Skeletal muscle satellite cell (primary cell): ENCODE results near the gene COQ8B.
"Not testable (repeated sequence)": the region's sequence is repeated elsewhere in the genome, so short reads cannot be mapped to it uniquely, and the experiment has no call there.

Source experiments
- H3K27me3 ChIP-seq: 2 replicates; pipeline ENCODE4 v1.7.0; 2013; ENCODE audit warnings: low read length; ENCODE audit not compliant: control insufficient read depth, insufficient read depth
- H3K36me3 ChIP-seq: 2 replicates; pipeline ENCODE4 v1.7.0; 2013; ENCODE audit warnings: mild to moderate bottlenecking, control low read depth, low read length; ENCODE audit not compliant: insufficient read depth
- H3K4me1 ChIP-seq: 2 replicates; pipeline ENCODE4 v1.7.0; 2013; ENCODE audit warnings: low read length; ENCODE audit not compliant: control insufficient read depth, insufficient read depth
- H3K4me2 ChIP-seq: 2 replicates; pipeline ENCODE4 v1.7.0; 2013; ENCODE audit warnings: mild to moderate bottlenecking, low read length
- H3K4me3 ChIP-seq: 2 replicates; pipeline ENCODE4 v1.7.0; 2013; ENCODE audit warnings: low read length
- H3K9ac ChIP-seq: 2 replicates; pipeline ENCODE4 v1.7.0; 2013; ENCODE audit warnings: mild to moderate bottlenecking, low read depth, low read length, moderate library complexity
- H3K9me3 ChIP-seq: replicated peaks from 2 replicates; pipeline ENCODE4 v1.7.0; 2013; ENCODE audit warnings: mild to moderate bottlenecking, control low read depth, low read length

The COQ8B gene

DNA sequence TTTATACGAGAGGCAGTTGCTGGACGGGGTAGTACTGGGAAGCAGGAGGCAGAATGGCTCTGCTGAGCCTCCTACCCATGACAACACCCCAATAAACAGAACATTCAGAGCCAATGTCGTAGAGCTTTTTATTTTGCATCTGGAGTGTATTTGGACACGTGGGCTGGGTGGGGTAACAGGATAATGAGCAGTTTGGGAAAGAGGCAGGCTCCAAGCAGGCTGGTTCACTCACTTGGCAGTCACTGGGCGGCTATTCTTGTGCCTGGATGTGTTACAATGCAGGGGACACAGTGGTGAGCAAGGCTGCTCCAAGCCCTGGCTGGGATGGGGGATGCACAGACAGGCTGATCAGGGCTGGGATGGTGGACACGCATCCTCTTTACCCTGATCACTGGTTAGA is 24.1 kb upstream of the COQ8B start:
- Histone ChIP-seq H3K4me3 (no peak overlapping the region), H3K27me3 (no peaks in the 10 kb centered on the region), H3K9ac (no peak overlapping the region), H3K4me2 (no peak overlapping the region), H3K36me3 (peaks cover 35% of the 10 kb centered on the region), H3K4me1 (peaks cover 10% of the 10 kb centered on the region), H3K9me3 (no peaks in the 10 kb centered on the region)

DNA sequence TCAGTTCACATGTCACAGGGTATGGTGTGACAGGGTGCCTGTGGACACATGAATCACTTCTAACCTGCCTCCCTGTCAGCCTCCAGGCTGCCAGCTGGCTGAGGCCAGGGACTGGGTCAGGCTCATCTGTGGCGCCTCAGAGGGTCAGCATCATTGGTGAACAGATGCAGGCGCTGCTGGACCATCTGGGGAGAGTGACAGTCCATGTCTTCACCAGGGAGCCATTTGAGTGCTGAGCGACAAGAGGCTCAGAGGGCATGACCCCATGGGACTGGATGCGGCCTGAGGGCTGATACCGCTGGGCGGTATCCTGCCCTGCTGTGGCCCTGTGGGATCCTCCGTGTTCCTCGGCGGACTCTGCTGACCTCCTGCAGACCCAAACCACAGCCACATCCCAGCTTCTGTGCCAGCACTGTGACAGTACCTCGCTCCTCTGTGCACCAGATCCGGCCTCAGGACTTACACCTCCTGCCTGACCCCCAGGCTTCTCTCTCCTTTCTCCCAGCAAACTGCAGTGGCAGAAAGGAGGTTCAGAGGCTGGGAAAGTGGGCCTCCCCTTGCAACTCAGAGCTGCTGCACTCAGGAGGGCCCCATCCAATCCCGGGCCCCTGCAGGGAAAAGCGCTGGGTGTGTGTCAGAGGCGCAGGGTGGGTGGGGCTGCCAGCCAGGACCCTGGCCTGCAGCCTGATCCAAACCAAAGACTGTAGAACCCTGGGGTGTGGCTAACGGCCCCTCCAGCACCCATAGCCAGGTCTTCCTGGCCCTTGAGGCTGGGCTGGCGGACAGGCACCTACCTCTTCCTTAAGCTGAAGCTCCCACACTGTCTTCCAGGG is 23.4 kb upstream of the COQ8B start:
- Histone ChIP-seq H3K36me3 (peaks cover 42% of the 10 kb centered on the region), H3K9ac (no peak overlapping the region), H3K4me2 (no peak overlapping the region), H3K27me3 (no peaks in the 10 kb centered on the region), H3K4me3 (no peak overlapping the region), H3K9me3 (no peaks in the 10 kb centered on the region), H3K4me1 (peaks cover 5% of the 10 kb centered on the region)

DNA sequence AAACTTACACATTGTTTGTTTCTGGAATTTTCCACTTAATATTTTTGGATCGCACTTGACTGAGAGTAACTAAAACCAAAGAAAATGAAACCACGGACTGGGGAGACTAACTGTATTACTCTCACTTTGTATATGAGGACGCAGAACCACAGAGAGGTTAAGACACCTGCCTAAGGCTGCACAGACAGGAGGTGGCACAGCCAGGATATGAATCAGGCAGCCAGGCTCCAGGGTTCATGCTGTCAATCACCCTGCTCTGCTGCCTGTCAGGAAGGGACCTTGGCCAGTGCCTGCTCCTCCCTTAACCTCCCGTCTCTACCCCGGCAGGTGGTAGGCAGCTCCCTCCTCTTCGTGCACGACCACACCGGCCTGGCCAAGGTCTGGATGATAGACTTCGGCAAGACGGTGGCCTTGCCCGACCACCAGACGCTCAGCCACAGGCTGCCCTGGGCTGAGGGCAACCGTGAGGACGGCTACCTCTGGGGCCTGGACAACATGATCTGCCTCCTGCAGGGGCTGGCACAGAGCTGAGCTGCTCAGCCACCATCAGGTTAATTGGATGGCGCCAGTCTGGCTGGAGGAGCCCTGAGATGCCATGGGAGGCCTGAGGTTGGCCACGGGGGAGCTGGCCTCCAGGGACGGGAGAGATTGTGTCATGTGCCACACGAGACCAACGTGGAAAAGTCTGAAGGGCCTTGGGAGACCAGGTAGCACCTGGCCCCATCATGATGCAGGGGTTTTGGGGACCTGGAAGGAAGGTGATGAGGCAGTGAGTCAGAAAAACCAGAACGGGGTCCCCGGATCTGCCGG is 22.5 kb upstream of the COQ8B start:
- H3K4me3 ChIP-seq: no peak overlapping the region
- H3K27me3 ChIP-seq: no peaks in the 10 kb centered on the region
- peaks cover 47% of the 10 kb centered on the region for H3K36me3 ChIP-seq
- no peak overlapping the region for H3K4me2 ChIP-seq
- H3K9me3 ChIP-seq: no peaks in the 10 kb centered on the region
- no peak overlapping the region for H3K9ac ChIP-seq
- no peaks in the 10 kb centered on the region for H3K4me1 ChIP-seq

DNA sequence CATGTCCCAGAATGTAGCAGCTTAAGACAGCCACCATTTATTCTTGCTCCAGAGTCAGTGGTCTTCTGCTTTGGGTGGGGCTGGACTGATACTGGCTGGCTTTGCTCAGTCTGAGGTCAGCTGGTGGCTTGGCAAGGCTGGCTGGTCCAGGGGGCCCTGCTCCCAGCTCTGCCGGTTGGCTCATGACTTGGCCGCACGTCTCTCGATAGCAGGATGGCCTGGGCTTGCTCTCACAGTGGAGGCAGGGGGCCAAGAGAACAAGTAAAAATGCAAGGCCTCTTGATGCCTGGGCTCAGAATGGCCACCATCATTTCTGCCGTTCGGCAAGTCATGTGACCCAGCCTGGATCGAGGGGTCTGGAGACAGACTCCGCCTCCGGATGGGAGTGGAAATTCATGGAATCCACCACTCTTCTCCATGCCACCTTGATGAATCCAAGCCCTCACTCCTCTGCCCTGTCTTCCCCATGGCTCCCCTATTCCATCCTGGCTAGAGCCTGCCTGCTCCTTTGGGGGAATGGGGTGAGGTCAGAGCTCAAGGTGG is 20.5 kb upstream of the COQ8B start:
- Histone ChIP-seq H3K27me3 (no peaks in the 10 kb centered on the region), H3K9me3 (no peaks in the 10 kb centered on the region), H3K4me1 (no peaks in the 10 kb centered on the region), H3K4me2 (no peak overlapping the region), H3K9ac (no peak overlapping the region), H3K4me3 (no peak overlapping the region), H3K36me3 (peaks cover 66% of the 10 kb centered on the region)

DNA sequence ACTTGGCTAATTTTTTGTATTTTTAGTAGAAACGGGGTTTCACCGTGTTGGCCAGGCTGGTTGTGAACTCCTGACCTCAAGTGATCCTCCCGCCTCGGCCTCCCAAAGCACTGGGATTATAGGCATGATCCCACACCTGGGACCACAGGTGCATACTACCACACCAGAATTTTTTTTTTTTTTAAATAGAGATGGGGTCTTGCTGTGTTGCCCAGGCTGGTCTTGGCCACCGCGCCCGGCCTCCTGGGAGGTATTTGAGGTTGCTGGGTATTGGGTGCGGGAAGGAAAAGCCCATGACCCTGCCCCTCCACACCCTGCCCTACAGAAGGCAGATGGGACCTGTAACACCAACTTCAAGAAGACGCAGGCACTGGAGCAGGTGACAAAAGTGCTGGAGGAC is 20.0 kb upstream of the COQ8B start:
- H3K27me3 ChIP-seq: no peaks in the 10 kb centered on the region
- no peak overlapping the region for H3K4me3 ChIP-seq
- H3K4me2 ChIP-seq: no peak overlapping the region
- peaks cover 69% of the 10 kb centered on the region for H3K36me3 ChIP-seq
- H3K4me1 ChIP-seq: no peaks in the 10 kb centered on the region
- no peaks in the 10 kb centered on the region for H3K9me3 ChIP-seq
- H3K9ac ChIP-seq: no peak overlapping the region

DNA sequence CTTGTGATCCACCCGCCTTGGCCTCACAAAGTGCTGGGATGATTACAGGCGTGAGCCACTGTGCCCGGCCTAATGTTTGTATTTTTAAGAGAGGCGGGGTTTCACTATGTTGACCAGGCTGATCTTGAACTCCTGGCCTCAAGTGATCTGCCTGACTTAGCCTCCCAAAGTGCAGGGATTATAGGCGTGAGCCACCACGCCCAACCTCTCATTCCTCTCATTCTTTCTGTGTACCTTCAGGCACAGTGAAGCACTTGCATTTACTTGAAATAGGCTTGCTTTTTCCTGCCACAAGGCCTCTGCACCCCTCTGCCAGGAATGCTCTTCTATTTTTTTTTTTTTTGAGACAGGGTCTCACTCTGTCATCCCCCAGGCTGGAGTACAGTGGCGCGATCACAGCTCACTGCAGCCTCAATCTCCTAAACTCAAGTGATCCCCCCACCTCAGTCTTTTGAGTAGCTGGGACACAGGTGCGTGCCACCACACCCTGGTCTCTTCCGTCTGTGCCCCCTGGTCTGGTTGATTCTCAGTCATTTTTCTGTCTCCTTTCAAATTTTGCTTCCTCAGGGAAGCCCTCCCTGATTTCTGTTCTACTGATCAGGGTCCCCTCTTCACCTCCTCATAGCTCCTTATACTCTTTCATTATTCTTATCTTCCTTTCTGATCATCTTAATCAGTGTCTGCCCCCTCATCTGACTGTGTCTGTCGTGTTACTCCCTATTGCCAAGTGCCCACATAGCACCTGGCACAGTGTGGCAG is 18.5 kb upstream of the COQ8B start:
- H3K9me3 ChIP-seq: no peaks in the 10 kb centered on the region
- no peak overlapping the region for H3K9ac ChIP-seq
- H3K4me1 ChIP-seq: no peaks in the 10 kb centered on the region
- no peak overlapping the region for H3K4me2 ChIP-seq
- H3K36me3 ChIP-seq: peaks cover 78% of the 10 kb centered on the region
- H3K27me3 ChIP-seq: no peaks in the 10 kb centered on the region
- H3K4me3 ChIP-seq: no peak overlapping the region

DNA sequence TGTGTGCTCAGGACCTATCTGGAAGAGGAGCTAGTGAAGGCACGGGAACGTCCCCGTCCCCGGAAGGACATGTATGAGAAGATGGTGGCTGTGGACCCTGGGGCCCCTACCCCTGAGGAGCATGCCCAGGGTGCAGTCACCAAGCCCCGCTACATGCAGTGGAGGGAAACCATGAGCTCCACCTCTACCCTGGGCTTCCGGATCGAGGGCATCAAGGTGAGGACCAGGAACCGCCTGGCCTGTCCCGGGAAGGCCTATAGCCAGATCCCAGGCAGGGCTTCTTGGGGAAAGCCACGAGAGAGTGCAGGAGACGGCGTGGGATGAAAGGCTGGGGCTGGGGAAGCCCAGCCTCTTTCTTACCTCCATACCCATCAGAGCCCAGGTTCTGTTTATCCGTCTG is 16.5 kb upstream of the COQ8B start:
- H3K9me3 ChIP-seq: no peaks in the 10 kb centered on the region
- H3K4me3 ChIP-seq: no peak overlapping the region
- no peaks in the 10 kb centered on the region for H3K27me3 ChIP-seq
- no peaks in the 10 kb centered on the region for H3K4me1 ChIP-seq
- H3K36me3 ChIP-seq: peaks cover 65% of the 10 kb centered on the region
- H3K9ac ChIP-seq: no peak overlapping the region
- no peak overlapping the region for H3K4me2 ChIP-seq

DNA sequence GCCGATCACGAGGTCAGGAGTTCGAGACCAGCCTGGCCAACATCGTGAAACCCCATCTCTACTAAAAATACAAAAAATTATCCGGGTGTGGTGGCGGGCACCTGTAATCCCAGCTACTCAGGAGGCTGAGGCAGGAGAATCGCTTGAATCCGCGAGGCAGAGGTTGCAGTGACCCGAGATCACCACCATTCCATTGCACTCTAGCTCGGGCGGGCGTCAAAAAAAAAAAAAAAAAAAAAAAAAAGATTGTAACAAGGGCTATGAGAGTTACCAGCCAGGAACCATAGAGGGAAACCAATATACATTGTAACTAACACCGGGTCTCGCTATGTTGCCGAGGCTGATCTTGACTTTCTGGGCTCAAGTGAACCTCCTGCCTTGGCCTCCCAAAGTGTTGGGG is 15.6 kb upstream of the COQ8B start:
- H3K27me3 ChIP-seq, H3K9me3 ChIP-seq, H3K4me3 ChIP-seq, H3K4me1 ChIP-seq, H3K4me2 ChIP-seq, H3K9ac ChIP-seq: not testable (repeated sequence)
- peaks cover 69% of the 10 kb centered on the region for H3K36me3 ChIP-seq

DNA sequence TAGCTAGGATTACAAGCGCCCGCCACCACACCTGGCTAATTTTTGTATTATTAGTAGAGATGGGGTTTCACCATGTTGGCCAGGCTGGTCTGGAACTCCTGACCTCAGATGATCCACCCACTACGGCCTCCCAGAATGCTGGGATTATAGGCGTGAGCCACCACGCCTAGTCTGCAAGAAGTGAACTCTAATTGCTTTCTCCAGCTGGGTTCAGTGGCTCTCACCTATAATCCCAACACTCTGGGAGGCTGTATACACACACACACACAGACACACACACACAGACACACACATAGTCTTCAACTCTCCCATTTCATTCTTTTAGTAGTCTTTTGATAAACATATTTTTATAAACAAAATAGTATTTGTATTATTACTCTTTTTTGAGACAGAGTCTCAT is 13.4 kb upstream of the COQ8B start:
- H3K27me3 ChIP-seq, H3K4me2 ChIP-seq, H3K4me1 ChIP-seq, H3K4me3 ChIP-seq, H3K9ac ChIP-seq, H3K9me3 ChIP-seq: not testable (repeated sequence)
- H3K36me3 ChIP-seq: peaks cover 64% of the 10 kb centered on the region

DNA sequence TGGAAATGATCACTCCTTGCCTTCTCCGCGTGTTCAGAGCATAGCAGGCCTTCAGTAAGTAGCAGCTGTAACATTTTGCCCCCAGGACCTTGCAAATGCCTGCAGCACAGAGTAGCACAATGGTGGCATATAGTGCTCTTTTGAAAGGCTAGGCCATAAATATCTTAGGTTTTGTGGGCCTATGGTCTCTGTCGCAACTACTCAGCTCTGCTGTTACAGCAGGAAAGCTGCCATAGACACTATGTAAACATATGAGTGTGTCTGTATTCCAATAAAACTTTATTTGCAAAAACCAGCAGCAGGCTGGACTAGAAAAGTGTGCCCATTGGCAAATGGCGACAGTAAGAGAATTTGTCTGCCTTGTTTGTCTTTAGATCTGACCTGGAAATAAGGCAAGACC is 9.6 kb upstream of the COQ8B start:
- H3K4me2 ChIP-seq: no peak overlapping the region
- H3K36me3 ChIP-seq: peaks cover 49% of the 10 kb centered on the region
- no peaks in the 10 kb centered on the region for H3K9me3 ChIP-seq
- peaks cover 14% of the 10 kb centered on the region for H3K4me1 ChIP-seq
- H3K9ac ChIP-seq: no peak overlapping the region
- H3K4me3 ChIP-seq: no peak overlapping the region
- H3K27me3 ChIP-seq: no peaks in the 10 kb centered on the region

DNA sequence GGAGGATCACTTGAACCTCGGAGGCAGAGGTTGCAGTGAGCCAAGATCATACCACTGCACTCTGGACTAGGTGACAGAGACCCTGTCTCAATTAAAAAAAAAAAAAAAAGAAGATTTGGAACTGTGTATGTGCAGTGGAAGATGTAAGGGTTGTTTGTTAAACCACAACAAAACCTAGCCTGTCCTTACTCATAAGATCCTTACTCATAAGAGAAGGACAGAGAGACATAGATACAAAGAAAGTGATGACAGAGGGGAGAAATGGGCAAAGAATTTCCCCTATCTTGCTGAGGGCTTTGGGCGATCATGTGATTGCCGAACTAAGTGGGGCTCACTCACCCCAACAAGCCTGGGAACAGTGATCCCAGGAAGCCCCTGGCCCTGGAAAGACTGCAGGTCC is 8.2 kb upstream of the COQ8B start:
- no peaks in the 10 kb centered on the region for H3K27me3 ChIP-seq
- no peak overlapping the region for H3K4me3 ChIP-seq
- H3K9ac ChIP-seq: no peak overlapping the region
- H3K36me3 ChIP-seq: peaks cover 42% of the 10 kb centered on the region
- H3K4me1 ChIP-seq: peaks cover 28% of the 10 kb centered on the region
- no peaks in the 10 kb centered on the region for H3K9me3 ChIP-seq
- no peak overlapping the region for H3K4me2 ChIP-seq
